22Rv1 (cell line): Measurements from ENCODE around the gene LRTM1.

Source experiments
- CTCF ChIP-seq: fragments of 450-650 bp; IDR thresholded peaks from 2 replicates; pipeline ENCODE4 v1.5.1; 2017; ENCODE audit warnings: mild to moderate bottlenecking
- ZFX ChIP-seq: fragments of 450-650 bp; IDR thresholded peaks from 2 replicates; pipeline ENCODE4 v1.6.1; 2017; ENCODE audit warnings: antibody characterized with exemption, borderline replicate concordance

GRCh38 chr3:54931182-54931581 is 3.3 kb upstream of the LRTM1 start:
- no peak for TF ChIP-seq CTCF
- no peak for TF ChIP-seq ZFX
